HFF-Myc (cell line): ENCODE data around the gene ARHGAP4.

Experiments used
- DNase-seq: peaks from one replicate; pipeline ENCODE4 v3.0.0-alpha.2; 2011; ENCODE audit warnings: low read depth; ENCODE audit errors: extremely low read depth
- H3K4me3 ChIP-seq: replicated peaks from 2 replicates; pipeline ENCODE4 v1.5.1; 2011; ENCODE audit warnings: low read depth, mild to moderate bottlenecking, control low read depth, low read length
- CTCF ChIP-seq: IDR thresholded peaks from 2 replicates; pipeline ENCODE4 v1.5.1; 2012; ENCODE audit warnings: mild to moderate bottlenecking, low read depth, low read length, control low read depth; ENCODE audit errors: missing control alignments

The ARHGAP4 gene

GRCh38 chrX:153877571-153878261, 48.3 kb downstream of the ARHGAP4 start:
- TF ChIP-seq CTCF, result no peak
- no peak for DNase-seq
- no peak overlapping the region for H3K4me3 ChIP-seq

- no peak overlapping the region for H3K4me3 ChIP-seq
- TF ChIP-seq CTCF, result no peak
- no peak for DNase-seq
Observed at GRCh38 chrX:153876112-153876491, 50.0 kb downstream of the ARHGAP4 start.

GRCh38 chrX:153875391-153876111, 50.5 kb downstream of the ARHGAP4 start:
- H3K4me3 ChIP-seq, result no peak overlapping the region
- no peak for DNase-seq
- no peak for TF ChIP-seq CTCF

GRCh38 chrX:153874366-153875125, 51.5 kb downstream of the ARHGAP4 start:
- no peak overlapping the region for H3K4me3 ChIP-seq
- DNase-seq, result no peak
- no peak for TF ChIP-seq CTCF

GRCh38 chrX:153874085-153874365, 52.0 kb downstream of the ARHGAP4 start:
- H3K4me3 ChIP-seq, result no peak overlapping the region
- TF ChIP-seq CTCF, result no peak
- DNase-seq, result no peak

- DNase-seq, result no peak
- no peak overlapping the region for H3K4me3 ChIP-seq
- TF ChIP-seq CTCF, result no peak
Observed at GRCh38 chrX:153873282-153874084, 52.6 kb downstream of the ARHGAP4 start.
